Type B pancreatic cell (in vitro differentiated cells): ENCODE results near the gene MSI2. TPM values are rescaled to one million over a fixed set of nuclear protein-coding genes. Genes with fewer than 3 reads are reported as not detected.

ENCODE experiments used
- DNase-seq: peaks from one replicate; pipeline ENCODE4 v3.0.0; 2021; ENCODE audit warnings: mixed read lengths; ENCODE audit not compliant: unreplicated experiment; ENCODE audit errors: extremely low spot score
- H3K27ac Mint-ChIP-seq: 2 replicates; pipeline ENCODE4 v1.8.0; 2021; ENCODE audit warnings: mild to moderate bottlenecking, mixed read lengths
- H3K27me3 Mint-ChIP-seq: 2 replicates; pipeline ENCODE4 v1.8.0; 2021; ENCODE audit warnings: mixed read lengths
- H3K36me3 Mint-ChIP-seq: 2 replicates; pipeline ENCODE4 v1.8.0; 2021; ENCODE audit warnings: mixed read lengths
- H3K4me1 Mint-ChIP-seq: one replicate; pipeline ENCODE4 v1.8.0; 2021; ENCODE audit warnings: mixed read lengths; ENCODE audit not compliant: unreplicated experiment
- H3K4me3 Mint-ChIP-seq: 2 replicates; pipeline ENCODE4 v1.8.0; 2021; ENCODE audit warnings: mild to moderate bottlenecking, mixed read lengths
- H3K9me3 Mint-ChIP-seq: 2 replicates; pipeline ENCODE4 v1.8.0; 2021; ENCODE audit warnings: mixed read lengths
- CTCF ChIP-seq: fragments of 200-600 bp; sonication (generic); conservative IDR thresholded peaks from 2 replicates; pipeline ENCODE4 v1.5.0; 2021; ENCODE audit warnings: antibody characterized with exemption, mild to moderate bottlenecking
- total RNA-seq: library from RNA; stranded (reverse); gene quantifications from 2 replicates; pipeline ENCODE4 v1.2.1, GENCODE V29; 2021; ENCODE audit warnings: low replicate concordance

MSI2 gene
- total RNA-seq, 1 donor from 2014 or later: 158 TPM

DNA sequence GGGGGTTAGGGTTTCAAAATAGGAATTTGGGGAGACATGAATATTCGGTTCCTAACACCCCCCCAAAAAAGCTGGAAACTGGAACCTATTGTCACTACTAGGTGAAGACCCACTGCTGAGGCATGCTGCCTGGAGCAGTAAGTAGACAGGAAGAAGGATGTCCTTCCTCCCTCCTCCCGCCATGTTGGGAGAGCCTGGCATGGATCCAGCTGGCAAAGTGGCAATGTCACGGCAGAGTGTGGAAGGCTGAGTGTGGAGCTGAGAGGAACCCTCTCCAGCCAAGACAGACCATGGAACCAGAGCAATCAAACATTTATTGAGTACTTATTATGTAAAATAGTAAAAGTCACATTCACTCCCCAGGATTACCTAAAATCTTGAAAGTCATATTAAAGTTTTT lies 439.7 kb downstream of the MSI2 start:
- Mint-ChIP-seq H3K9me3 (peaks cover 4% of the 10 kb centered on the region), H3K27me3 (peaks cover 5% of the 10 kb centered on the region), H3K4me1 (peaks cover 11% of the 10 kb centered on the region), H3K27ac (no peak overlapping the region), H3K4me3 (no peak overlapping the region), H3K36me3 (peaks cover 3% of the 10 kb centered on the region)
- no peak for TF ChIP-seq CTCF
- DNase-seq: no peak

DNA sequence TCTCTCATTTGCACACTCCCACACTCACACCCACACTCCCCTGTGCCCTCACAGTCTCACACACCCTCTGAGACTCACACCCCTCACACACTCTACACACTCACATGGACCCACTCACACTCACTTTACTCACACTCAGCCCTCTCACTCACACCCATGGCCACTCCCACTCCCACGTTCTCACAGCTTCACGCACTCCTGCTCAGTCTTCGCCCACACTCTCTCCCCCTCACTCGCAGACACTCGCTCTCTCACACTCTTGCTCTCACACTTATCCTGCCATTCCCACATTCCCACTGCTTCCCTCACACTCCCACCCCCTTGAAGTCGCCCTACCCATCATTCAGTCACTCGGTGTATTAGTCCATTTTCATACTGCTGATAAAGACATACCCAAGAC lies 440.9 kb downstream of the MSI2 start:
- Mint-ChIP-seq H3K27ac (no peak overlapping the region), H3K36me3 (peaks cover 3% of the 10 kb centered on the region)

GRCh38 chr17:57697891-57698711 lies 441.8 kb downstream of the MSI2 start:
- Mint-ChIP-seq H3K4me1 (peaks cover 11% of the 10 kb centered on the region), H3K4me3 (no peak overlapping the region), H3K9me3 (peaks cover 4% of the 10 kb centered on the region), H3K27me3 (peaks cover 5% of the 10 kb centered on the region), H3K27ac (no peak overlapping the region), H3K36me3 (peaks cover 3% of the 10 kb centered on the region)
- no peak for DNase-seq
- TF ChIP-seq CTCF: no peak

More for the DNA sequence above, 440.9 kb downstream of the MSI2 start:
- peaks cover 5% of the 10 kb centered on the region for H3K27me3 Mint-ChIP-seq
- peaks cover 11% of the 10 kb centered on the region for H3K4me1 Mint-ChIP-seq
- DNase-seq: no peak
- H3K4me3 Mint-ChIP-seq: no peak overlapping the region
- no peak for TF ChIP-seq CTCF
- H3K9me3 Mint-ChIP-seq: peaks cover 4% of the 10 kb centered on the region

DNA sequence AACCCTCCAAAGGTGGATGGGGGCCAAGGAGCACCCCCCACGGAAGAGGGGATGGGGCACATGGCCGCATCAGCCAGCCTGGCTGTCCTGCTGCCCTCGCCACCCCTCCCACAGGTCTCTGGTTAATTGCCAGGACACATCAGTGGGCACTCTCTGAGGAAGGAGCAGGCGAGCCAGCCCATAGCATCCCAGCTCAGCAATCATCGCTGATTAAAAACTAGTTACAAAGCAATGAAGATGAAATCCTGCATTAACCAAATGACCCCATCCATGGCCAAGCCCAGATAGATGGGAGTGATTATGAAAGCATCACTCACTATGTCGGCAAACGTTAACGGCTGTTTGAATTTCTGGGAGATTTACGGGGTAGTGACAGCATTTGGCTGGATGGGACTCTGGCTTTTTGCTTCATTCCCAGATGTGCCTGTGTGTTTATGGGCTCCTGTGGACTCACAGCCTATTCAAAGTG lies 443.5 kb downstream of the MSI2 start:
- H3K27ac Mint-ChIP-seq: no peak overlapping the region
- no peak for DNase-seq
- no peaks in the 10 kb centered on the region for H3K36me3 Mint-ChIP-seq
- peaks cover 2% of the 10 kb centered on the region for H3K9me3 Mint-ChIP-seq
- TF ChIP-seq CTCF: no peak
- H3K4me3 Mint-ChIP-seq: no peak overlapping the region
- peaks cover 5% of the 10 kb centered on the region for H3K27me3 Mint-ChIP-seq
- H3K4me1 Mint-ChIP-seq: peaks cover 11% of the 10 kb centered on the region

DNA sequence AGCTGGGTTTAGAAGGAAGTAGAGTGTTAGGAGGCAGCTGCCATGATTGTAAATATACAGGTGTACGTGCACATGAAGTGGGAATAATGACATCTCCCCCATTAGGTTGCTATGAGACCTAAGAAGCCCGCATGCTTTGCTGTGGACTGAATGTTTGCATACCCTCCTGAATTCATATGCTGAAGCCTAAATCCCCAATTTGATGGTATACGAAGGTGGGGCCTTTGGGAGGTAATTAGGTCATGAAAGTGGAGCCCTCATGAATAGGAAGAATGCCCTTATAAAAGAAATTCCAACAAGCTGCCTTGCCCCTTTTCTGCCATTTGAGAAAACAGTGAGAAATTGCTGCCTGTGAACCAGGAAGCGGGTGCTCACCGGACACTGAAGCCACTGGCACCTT lies 444.8 kb downstream of the MSI2 start:
- no peak for TF ChIP-seq CTCF
- no peaks in the 10 kb centered on the region for H3K36me3 Mint-ChIP-seq
- no peak overlapping the region for H3K27ac Mint-ChIP-seq
- H3K4me1 Mint-ChIP-seq: peaks cover 17% of the 10 kb centered on the region
- no peak for DNase-seq
- H3K9me3 Mint-ChIP-seq: no peaks in the 10 kb centered on the region
- no peak overlapping the region for H3K4me3 Mint-ChIP-seq
- H3K27me3 Mint-ChIP-seq: peaks cover 5% of the 10 kb centered on the region
